Right lobe of liver (tissue), 6 donors: ENCODE results near the gene ZNF488. TPM values are rescaled to one million over a fixed set of nuclear protein-coding genes. Genes with fewer than 3 reads are reported as not detected.

ENCODE experiments used
- ATAC-seq, 4 donors: fragments of 200-7000 bp; cut with Tn5 transposase; one replicate each; pipeline ENCODE4 v1.9.1; 2020; ENCODE audit warnings: mild to moderate bottlenecking in 4 of 4, moderate library complexity in 4 of 4
- DNase-seq, 3 donors: peaks; one replicate each; pipeline ENCODE4 v3.0.0-alpha.2; 2020
- H3K27ac ChIP-seq, 3 donors: fragments of 200-600 bp; one replicate each; pipeline ENCODE4 v1.8.0; 2022
- H3K27me3 ChIP-seq, 2 donors: fragments of 200-600 bp; one replicate each; pipeline ENCODE4 v1.8.0; 2022
- H3K36me3 ChIP-seq, 4 donors: fragments of 200-600 bp; sonication (generic) in 1 of 4; one replicate each; pipeline versions ENCODE4 v1.5.1 to v1.8.0; 2017 to 2022; ENCODE audit warnings: control low read depth in 1 of 4
- H3K4me1 ChIP-seq, 4 donors: fragments of 200-600 bp; sonication (generic) in 1 of 4; one replicate each; pipeline versions ENCODE4 v1.5.1 to v1.8.0; 2017 to 2022; ENCODE audit warnings: control low read depth in 1 of 4
- H3K4me3 ChIP-seq, 3 donors: fragments of 200-600 bp; one replicate each; pipeline ENCODE4 v1.8.0; 2022
- H3K9me3 ChIP-seq, 4 donors: fragments of 200-600 bp; sonication (generic) in 1 of 4; one replicate each; pipeline versions ENCODE4 v1.5.1 to v1.8.0; 2017 to 2022; ENCODE audit warnings: control low read depth in 1 of 4
- CTCF ChIP-seq, 4 donors: fragments of 200-600 bp in 3 of 4; fragments of 450-650 bp in 1 of 4; IDR thresholded peaks; one replicate each; pipeline versions ENCODE4 v1.5.1 to v1.8.0; 2016 to 2022; ENCODE audit warnings: antibody characterized with exemption in 4 of 4, mild to moderate bottlenecking in 2 of 4
- POLR2A ChIP-seq: fragments of 450-650 bp; IDR thresholded peaks from one replicate; pipeline ENCODE4 v1.6.1; 2017; ENCODE audit warnings: antibody characterized with exemption, mild to moderate bottlenecking
- WGBS: methylation state at CpG from one replicate; pipeline ENCODE4 v1.1.6; 2018; ENCODE audit warnings: low coverage, low lambda C conversion rate; ENCODE audit not compliant: insufficient coverage; ENCODE audit errors: missing lambda C conversion rate; 5-methylcytosine and 5-hydroxymethylcytosine counted together
- intact Hi-C, 2 donors: fragments of 100-400 bp; cut with DNase I; formaldehyde crosslinking; loops; one replicate each; pipeline versions ENCODE4 v1.11.2 to v1.14.1; 2022
- total RNA-seq, 6 experiments: library from RNA; depleted of rRNA in 2 of 6; stranded (reverse); fragments of >200 nt in 2 of 6; fragmentation: NEBNext Ultra II Directional in 3 of 6; extraction: Animal tissue kit (Norgen Biotek cat#: 25700) in 3 of 6; gene quantifications; one replicate each; pipeline versions ENCODE4 v1.1.0 to v1.2.4, GENCODE V29; 2016 to 2023
- donor health status: DM: no; HTN: yes; CAD: no.
- donor health status: DM: no; HTN: no; CAD: no.
- donor health status: DM: no; HTN: no; CAD: no.
- donor health status: DM: no; HTN: yes; CAD: no.
- donor health status: DM: no; HTN: yes; CAD: no.

Gene ZNF488
- total RNA-seq, 6 experiments from 2014 or later: not detected

GRCh38 chr10:47353351-47353750 is 30.7 kb downstream of the ZNF488 start:
- 70% methylated on average over 2 of the region's 6 CpGs for WGBS
- H3K27ac ChIP-seq: no peak overlapping the region
- TF ChIP-seq CTCF (IDR thresholded peaks at IDR 0.05) (no peak), POLR2A (no peak)
- intact Hi-C loops: no loop called here
- H3K9me3 ChIP-seq: no peaks in the 10 kb centered on the region
- no peaks in the 10 kb centered on the region for H3K36me3 ChIP-seq
- H3K27me3 ChIP-seq: no peaks in the 10 kb centered on the region
- ATAC-seq: no peak
- H3K4me3 ChIP-seq: no peak overlapping the region
- DNase-seq: no peak
- no peaks in the 10 kb centered on the region for H3K4me1 ChIP-seq

GRCh38 chr10:47351899-47352815 is 31.9 kb downstream of the ZNF488 start:
- DNase-seq (no peak), ATAC-seq (no peak)
- no peak for TF ChIP-seq POLR2A
- no peak for TF ChIP-seq CTCF (IDR thresholded peaks at IDR 0.05)

GRCh38 chr10:47350671-47351640 is 33.1 kb downstream of the ZNF488 start:
- Histone ChIP-seq H3K4me3 (no peak overlapping the region), H3K27me3 (no peaks in the 10 kb centered on the region), H3K4me1 (no peaks in the 10 kb centered on the region), H3K36me3 (no peaks in the 10 kb centered on the region), H3K27ac (no peak overlapping the region), H3K9me3 (no peaks in the 10 kb centered on the region)
- no peak for ATAC-seq
- intact Hi-C loops: no loop called here
- 80% methylated on average over 6 of the region's 39 CpGs for WGBS
- no peak for DNase-seq
- TF ChIP-seq CTCF (IDR thresholded peaks at IDR 0.05) (no peak), POLR2A (no peak)

More at GRCh38 chr10:47351899-47352815, 31.9 kb downstream of the ZNF488 start:
- Histone ChIP-seq H3K27ac (no peak overlapping the region), H3K36me3 (no peaks in the 10 kb centered on the region), H3K27me3 (no peaks in the 10 kb centered on the region), H3K9me3 (no peaks in the 10 kb centered on the region), H3K4me1 (no peaks in the 10 kb centered on the region), H3K4me3 (no peak overlapping the region)
- intact Hi-C loops: no loop called here
- 47% methylated on average over 4 of the region's 14 CpGs for WGBS

GRCh38 chr10:47349941-47350371 is 34.1 kb downstream of the ZNF488 start:
- TF ChIP-seq CTCF (IDR thresholded peaks at IDR 0.05) (no peak), POLR2A (no peak)
- Histone ChIP-seq H3K4me1 (no peaks in the 10 kb centered on the region), H3K4me3 (no peak overlapping the region), H3K27me3 (no peaks in the 10 kb centered on the region), H3K36me3 (no peaks in the 10 kb centered on the region), H3K9me3 (no peaks in the 10 kb centered on the region), H3K27ac (no peak overlapping the region)
- intact Hi-C loops: no loop called here
- DNase-seq (no peak), ATAC-seq (no peak)
- no CpG with 5 or more reads among the region's 31 CpGs for WGBS
